HEK293T (cell line): ENCODE results near the gene ZNF879.

ENCODE experiments used
- CTCF ChIA-PET: fragments of 350-600 bp; formaldehyde crosslinking; extraction: SDS; loops from one replicate; lab custom pipeline; 2021; ENCODE audit warnings: antibody characterized with exemption, inconsistent platforms; lab: Yijun Ruan, JAX
- POLR2A ChIA-PET: fragments of 350-600 bp; formaldehyde crosslinking; extraction: SDS; loops from one replicate; lab custom pipeline; 2020; ENCODE audit warnings: antibody characterized with exemption, inconsistent platforms; lab: Yijun Ruan, JAX
- DNase-seq: peaks from one replicate; pipeline ENCODE4 v3.0.0; 2012; ENCODE audit warnings: mixed read lengths; ENCODE audit errors: extremely low spot score
- ARNT ChIP-seq: fragments of 450-650 bp; IDR thresholded peaks from 2 replicates; pipeline ENCODE4 v1.6.1; 2017; ENCODE audit warnings: mild to moderate bottlenecking
- BHLHE40 ChIP-seq: fragments of 450-650 bp; IDR thresholded peaks from 2 replicates; pipeline ENCODE4 v1.6.1; 2016; ENCODE audit warnings: mild to moderate bottlenecking, moderate library complexity, borderline replicate concordance
- CTBP1 ChIP-seq: fragments of 450-650 bp; IDR thresholded peaks from 2 replicates; pipeline ENCODE4 v1.6.1; 2016; ENCODE audit warnings: borderline replicate concordance
- ELF4 ChIP-seq: fragments of 450-650 bp; IDR thresholded peaks from 2 replicates; pipeline ENCODE4 v1.6.1; 2017; ENCODE audit warnings: antibody characterized with exemption
- FOXA1 ChIP-seq: fragments of 450-650 bp; IDR thresholded peaks from 2 replicates; pipeline ENCODE4 v1.6.1; 2016; ENCODE audit warnings: mild to moderate bottlenecking
- FOXK2 ChIP-seq: fragments of 450-650 bp; IDR thresholded peaks from 2 replicates; pipeline ENCODE4 v1.6.1; 2016; ENCODE audit warnings: mild to moderate bottlenecking
- FOXM1 ChIP-seq: fragments of 450-650 bp; IDR thresholded peaks from 2 replicates; pipeline ENCODE4 v1.6.1; 2017; ENCODE audit warnings: mild to moderate bottlenecking, borderline replicate concordance
- HDGF ChIP-seq: fragments of 450-650 bp; IDR thresholded peaks from 2 replicates; pipeline ENCODE4 v1.6.1; 2017; ENCODE audit warnings: antibody characterized with exemption, borderline replicate concordance
- L3MBTL2 ChIP-seq: fragments of 450-650 bp; conservative IDR thresholded peaks from 2 replicates; pipeline ENCODE4 v1.6.1; 2016; ENCODE audit warnings: mild to moderate bottlenecking
- LEF1 ChIP-seq: fragments of 450-650 bp; IDR thresholded peaks from 2 replicates; pipeline ENCODE4 v1.6.1; 2017; ENCODE audit warnings: mild to moderate bottlenecking, borderline replicate concordance
- NFRKB ChIP-seq: fragments of 450-650 bp; IDR thresholded peaks from 2 replicates; pipeline ENCODE4 v1.6.1; 2016; ENCODE audit warnings: mild to moderate bottlenecking, moderate library complexity
- SP1 ChIP-seq: fragments of 450-650 bp; IDR thresholded peaks from 2 replicates; pipeline ENCODE4 v1.6.1; 2017
- SUZ12 ChIP-seq: fragments of 450-650 bp; IDR thresholded peaks from 2 replicates; pipeline ENCODE4 v1.6.1; 2016; ENCODE audit warnings: mild to moderate bottlenecking
- TARDBP ChIP-seq: fragments of 450-650 bp; IDR thresholded peaks from 2 replicates; pipeline ENCODE4 v1.6.1; 2016
- ZNF384 ChIP-seq: fragments of 450-650 bp; IDR thresholded peaks from 2 replicates; pipeline ENCODE4 v1.6.1; 2016
- TF ChIP-seq, protein P1 (sequence below): fragments of 450-650 bp; IDR thresholded peaks from 2 replicates; pipeline ENCODE4 v1.6.1; 2016

ZNF879 gene

GRCh38 chr5:178993236-178993765, 30.3 kb upstream of the ZNF879 start:
- peak; percentile 2 for DNase-seq
- no peak for TF ChIP-seq LEF1
- TF ChIP-seq ELF4, result no peak
- no peak for TF ChIP-seq SP1
- no peak for TF ChIP-seq ARNT
- TF ChIP-seq CTBP1, result no peak
- no peak for TF ChIP-seq TARDBP
- TF ChIP-seq, protein P1, sequence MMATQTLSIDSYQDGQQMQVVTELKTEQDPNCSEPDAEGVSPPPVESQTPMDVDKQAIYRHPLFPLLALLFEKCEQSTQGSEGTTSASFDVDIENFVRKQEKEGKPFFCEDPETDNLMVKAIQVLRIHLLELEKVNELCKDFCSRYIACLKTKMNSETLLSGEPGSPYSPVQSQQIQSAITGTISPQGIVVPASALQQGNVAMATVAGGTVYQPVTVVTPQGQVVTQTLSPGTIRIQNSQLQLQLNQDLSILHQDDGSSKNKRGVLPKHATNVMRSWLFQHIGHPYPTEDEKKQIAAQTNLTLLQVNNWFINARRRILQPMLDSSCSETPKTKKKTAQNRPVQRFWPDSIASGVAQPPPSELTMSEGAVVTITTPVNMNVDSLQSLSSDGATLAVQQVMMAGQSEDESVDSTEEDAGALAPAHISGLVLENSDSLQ, result no peak
- ChIA-PET POLR2A (no interaction called here), CTCF (no interaction called here)

DNA sequence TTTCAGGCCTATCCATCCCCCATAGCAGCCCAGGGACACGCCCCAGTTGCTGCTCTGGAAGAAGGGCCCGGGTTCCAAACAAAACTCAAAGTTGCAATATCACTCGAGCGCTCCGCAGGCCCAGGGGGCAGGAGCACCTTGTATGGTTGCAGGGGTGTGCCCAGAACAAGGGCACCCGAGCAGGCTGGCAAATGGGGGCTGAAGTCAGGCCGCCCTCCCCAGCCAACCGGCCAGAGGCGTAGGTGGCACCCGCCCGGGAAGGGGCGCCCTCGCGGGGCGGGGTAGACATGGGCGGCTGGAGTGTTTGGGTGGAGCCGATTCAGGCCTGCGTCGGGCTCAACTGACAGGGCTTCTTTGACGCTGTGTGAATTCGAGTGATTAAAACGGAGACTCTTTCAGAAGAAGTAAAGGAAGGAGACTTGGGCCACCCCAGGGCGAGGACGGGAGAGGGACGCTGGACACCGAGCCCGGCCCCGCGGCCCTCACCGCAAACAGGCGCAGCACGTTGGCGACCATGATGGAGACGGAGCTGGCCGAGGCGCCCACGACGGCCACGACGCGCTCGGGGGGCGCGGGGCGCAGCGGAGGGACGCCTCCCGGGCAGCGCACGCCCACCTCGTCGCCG, 29.5 kb upstream of the ZNF879 start:
- DNase-seq, result peak; percentile 4
- TF ChIP-seq SUZ12, result no peak
- no peak for TF ChIP-seq LEF1
- TF ChIP-seq FOXK2, result no peak
- TF ChIP-seq, protein P1, result no peak
- TF ChIP-seq CTBP1, result no peak
- no peak for TF ChIP-seq SP1
- no peak for TF ChIP-seq NFRKB
- no peak for TF ChIP-seq BHLHE40
- ChIA-PET POLR2A (no interaction called here), CTCF (no interaction called here)

- ChIA-PET POLR2A (no interaction called here), CTCF (no interaction called here)
- peak; percentile 2 for DNase-seq
- no peak for TF ChIP-seq ARNT
- TF ChIP-seq SUZ12, result no peak
- TF ChIP-seq, protein P1, result no peak
- no peak for TF ChIP-seq ZNF384
- TF ChIP-seq SP1, result no peak
- TF ChIP-seq LEF1, result no peak
- no peak for TF ChIP-seq FOXK2
- no peak for TF ChIP-seq CTBP1
- no peak for TF ChIP-seq BHLHE40
- no peak for TF ChIP-seq FOXA1
- no peak for TF ChIP-seq FOXM1
- TF ChIP-seq TARDBP, result no peak
- TF ChIP-seq HDGF, result no peak
- TF ChIP-seq NFRKB, result no peak
- no peak for TF ChIP-seq L3MBTL2
- TF ChIP-seq ELF4, result no peak
These were observed 28.8 kb upstream of the ZNF879 start, which contains the start of gene GRM6 for GRCh38 chr5:178994580-178995340. Gene GRM6, minus strand, starts transcription at chr5:178995320. Its CDS starts 376 bp downstream, at chr5:178994944.

DNA sequence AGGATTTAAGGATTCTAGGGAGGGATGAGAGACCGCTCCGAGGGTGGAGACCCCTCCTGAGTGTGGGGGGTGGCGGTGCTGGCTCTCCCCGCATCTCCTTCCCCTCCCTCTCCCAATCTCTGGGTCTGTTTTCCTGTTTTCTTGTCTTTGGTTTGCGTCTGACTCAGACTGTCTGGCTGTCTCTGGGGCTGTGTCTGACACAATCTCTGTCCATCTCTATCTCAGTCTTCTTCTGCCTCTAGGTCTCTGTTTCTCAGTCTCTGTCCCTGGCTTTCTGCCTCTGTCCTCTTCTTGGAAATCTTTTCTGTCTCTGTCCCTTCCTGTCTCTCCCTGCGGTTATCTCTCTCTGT, 28.3 kb upstream of the ZNF879 start:
- no peak for DNase-seq
- ChIA-PET CTCF (no interaction called here), POLR2A (no interaction called here)
- no peak for TF ChIP-seq FOXM1
- TF ChIP-seq, protein P1, result no peak

DNA sequence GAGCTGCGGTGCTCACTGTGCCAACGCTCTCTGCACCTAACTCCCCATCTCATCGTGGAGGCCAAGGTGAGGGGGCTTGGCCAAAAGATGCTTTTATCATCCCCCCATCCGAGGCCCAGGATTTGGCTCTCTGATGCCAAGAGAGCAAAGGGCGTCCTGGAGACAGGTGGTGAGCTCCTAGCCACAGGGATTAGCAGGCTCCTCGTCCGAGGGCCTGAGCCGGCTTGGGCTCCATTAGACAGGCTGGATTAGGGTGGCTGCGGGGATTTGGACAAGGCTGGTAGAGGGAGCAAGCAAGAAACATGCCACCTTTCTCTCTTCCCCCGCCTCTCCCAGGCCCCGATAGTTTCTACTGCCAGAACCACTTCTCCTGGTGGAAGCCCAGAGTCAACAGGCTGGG, 27.4 kb upstream of the ZNF879 start:
- DNase-seq, result peak; percentile 1
- no peak for TF ChIP-seq NFRKB
- TF ChIP-seq SP1, result no peak
- no peak for TF ChIP-seq LEF1
- TF ChIP-seq ZNF384, result no peak
- no peak for TF ChIP-seq BHLHE40
- TF ChIP-seq TARDBP, result no peak
- TF ChIP-seq FOXA1, result no peak
- no peak for TF ChIP-seq ELF4
- no peak for TF ChIP-seq ARNT
- TF ChIP-seq, protein P1, result no peak
- TF ChIP-seq FOXM1, result no peak
- TF ChIP-seq L3MBTL2, result no peak
- no peak for TF ChIP-seq SUZ12
- TF ChIP-seq CTBP1, result no peak
- TF ChIP-seq FOXK2, result no peak
- TF ChIP-seq HDGF, result no peak
- ChIA-PET POLR2A (no interaction called here), CTCF (no interaction called here)
